ENCODE data around the gene CDS2. TPM values are rescaled to one million over a fixed set of nuclear protein-coding genes. Genes with fewer than 3 reads are reported as not detected.

Gene CDS2
- total and polyA plus RNA-seq, 2 of the 13 experiments (the other 11 are each of a cell fraction or from before 2014, with no cell fraction given), result 81.3 to 153 TPM

DNA sequence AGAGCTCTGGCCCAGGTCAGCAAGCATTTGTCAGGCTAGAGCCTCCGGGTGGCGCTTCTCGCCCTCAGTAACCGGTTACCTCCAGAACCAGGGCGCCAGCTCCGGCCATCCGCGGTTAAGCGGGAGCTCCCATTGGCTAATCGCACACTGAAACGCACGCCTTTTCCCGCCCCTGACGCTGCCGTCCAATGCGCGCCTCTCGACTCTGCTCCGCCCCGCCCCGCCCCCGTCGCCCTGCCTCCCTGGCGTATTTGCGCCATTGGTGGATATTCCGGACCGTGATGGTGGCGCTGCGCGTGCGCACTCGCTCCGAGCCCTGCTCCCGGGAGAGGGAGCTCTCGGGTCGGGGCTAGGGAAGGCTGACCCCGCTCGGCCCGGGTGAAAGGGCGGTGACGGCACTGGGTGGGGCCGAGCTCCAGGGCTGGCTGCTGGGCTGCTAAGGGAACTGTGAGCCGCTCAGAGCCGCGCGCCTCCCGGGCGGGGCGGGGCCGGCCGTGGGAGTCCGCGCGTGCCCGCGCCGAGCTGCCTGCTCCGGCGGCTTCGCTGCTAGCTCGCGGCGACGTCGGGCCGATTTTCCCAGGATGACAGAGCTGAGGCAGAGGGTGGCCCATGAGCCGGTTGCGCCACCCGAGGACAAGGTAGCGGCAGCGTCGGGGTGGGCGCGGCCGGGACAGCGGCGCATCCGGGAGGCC is at the start of gene CDS2 (continued):
- peak; percentile 90; the same call in 1 of the 2 replicates for TF ChIP-seq PAX8 (CRISPR knock-in tag; IDR thresholded peaks at IDR 0.05; ENCODE audit: borderline replicate concordance)
- TF ChIP-seq ARHGAP35 (CRISPR knock-in tag; IDR thresholded peaks at IDR 0.05; ENCODE audit: borderline replicate concordance), result peak; percentile 21; the same call in 1 of the 2 replicates
- TF ChIP-seq, protein P1, sequence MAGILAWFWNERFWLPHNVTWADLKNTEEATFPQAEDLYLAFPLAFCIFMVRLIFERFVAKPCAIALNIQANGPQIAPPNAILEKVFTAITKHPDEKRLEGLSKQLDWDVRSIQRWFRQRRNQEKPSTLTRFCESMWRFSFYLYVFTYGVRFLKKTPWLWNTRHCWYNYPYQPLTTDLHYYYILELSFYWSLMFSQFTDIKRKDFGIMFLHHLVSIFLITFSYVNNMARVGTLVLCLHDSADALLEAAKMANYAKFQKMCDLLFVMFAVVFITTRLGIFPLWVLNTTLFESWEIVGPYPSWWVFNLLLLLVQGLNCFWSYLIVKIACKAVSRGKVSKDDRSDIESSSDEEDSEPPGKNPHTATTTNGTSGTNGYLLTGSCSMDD (CRISPR knock-in tag; IDR thresholded peaks at IDR 0.05), result no peak
- peak; percentile 88; the same call in 1 of the 2 replicates for TF ChIP-seq TMF1 (CRISPR knock-in tag; IDR thresholded peaks at IDR 0.05; ENCODE audit: low read depth)
- peak; percentile 91 for TF ChIP-seq IRF2 (CRISPR knock-in tag; IDR thresholded peaks at IDR 0.05)
- TF ChIP-seq ZNF619 (CRISPR knock-in tag; IDR thresholded peaks at IDR 0.05), result no peak; the same call in none of the 2 replicates
- no peak for TF ChIP-seq ZNF703 (CRISPR knock-in tag; IDR thresholded peaks at IDR 0.05; ENCODE audit: borderline replicate concordance)
- TF ChIP-seq ZKSCAN1 (IDR thresholded peaks at IDR 0.05; ENCODE audit: low read length), result no peak
- TF ChIP-seq MTF2 (CRISPR knock-in tag; IDR thresholded peaks at IDR 0.05; ENCODE audit: borderline replicate concordance), result 0 out of 2 replicates have a peak, but pooled peaks have one; percentile 82
- peak; percentile 47 for TF ChIP-seq FOXO1 (CRISPR knock-in tag; IDR thresholded peaks at IDR 0.05)
- TF ChIP-seq, protein P2, sequence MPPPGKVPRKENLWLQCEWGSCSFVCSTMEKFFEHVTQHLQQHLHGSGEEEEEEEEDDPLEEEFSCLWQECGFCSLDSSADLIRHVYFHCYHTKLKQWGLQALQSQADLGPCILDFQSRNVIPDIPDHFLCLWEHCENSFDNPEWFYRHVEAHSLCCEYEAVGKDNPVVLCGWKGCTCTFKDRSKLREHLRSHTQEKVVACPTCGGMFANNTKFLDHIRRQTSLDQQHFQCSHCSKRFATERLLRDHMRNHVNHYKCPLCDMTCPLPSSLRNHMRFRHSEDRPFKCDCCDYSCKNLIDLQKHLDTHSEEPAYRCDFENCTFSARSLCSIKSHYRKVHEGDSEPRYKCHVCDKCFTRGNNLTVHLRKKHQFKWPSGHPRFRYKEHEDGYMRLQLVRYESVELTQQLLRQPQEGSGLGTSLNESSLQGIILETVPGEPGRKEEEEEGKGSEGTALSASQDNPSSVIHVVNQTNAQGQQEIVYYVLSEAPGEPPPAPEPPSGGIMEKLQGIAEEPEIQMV (CRISPR knock-in tag; IDR thresholded peaks at IDR 0.05; ENCODE audit: low read depth), result peak; percentile 92; the same call in 1 of the 2 replicates
- TF ChIP-seq, protein P3, sequence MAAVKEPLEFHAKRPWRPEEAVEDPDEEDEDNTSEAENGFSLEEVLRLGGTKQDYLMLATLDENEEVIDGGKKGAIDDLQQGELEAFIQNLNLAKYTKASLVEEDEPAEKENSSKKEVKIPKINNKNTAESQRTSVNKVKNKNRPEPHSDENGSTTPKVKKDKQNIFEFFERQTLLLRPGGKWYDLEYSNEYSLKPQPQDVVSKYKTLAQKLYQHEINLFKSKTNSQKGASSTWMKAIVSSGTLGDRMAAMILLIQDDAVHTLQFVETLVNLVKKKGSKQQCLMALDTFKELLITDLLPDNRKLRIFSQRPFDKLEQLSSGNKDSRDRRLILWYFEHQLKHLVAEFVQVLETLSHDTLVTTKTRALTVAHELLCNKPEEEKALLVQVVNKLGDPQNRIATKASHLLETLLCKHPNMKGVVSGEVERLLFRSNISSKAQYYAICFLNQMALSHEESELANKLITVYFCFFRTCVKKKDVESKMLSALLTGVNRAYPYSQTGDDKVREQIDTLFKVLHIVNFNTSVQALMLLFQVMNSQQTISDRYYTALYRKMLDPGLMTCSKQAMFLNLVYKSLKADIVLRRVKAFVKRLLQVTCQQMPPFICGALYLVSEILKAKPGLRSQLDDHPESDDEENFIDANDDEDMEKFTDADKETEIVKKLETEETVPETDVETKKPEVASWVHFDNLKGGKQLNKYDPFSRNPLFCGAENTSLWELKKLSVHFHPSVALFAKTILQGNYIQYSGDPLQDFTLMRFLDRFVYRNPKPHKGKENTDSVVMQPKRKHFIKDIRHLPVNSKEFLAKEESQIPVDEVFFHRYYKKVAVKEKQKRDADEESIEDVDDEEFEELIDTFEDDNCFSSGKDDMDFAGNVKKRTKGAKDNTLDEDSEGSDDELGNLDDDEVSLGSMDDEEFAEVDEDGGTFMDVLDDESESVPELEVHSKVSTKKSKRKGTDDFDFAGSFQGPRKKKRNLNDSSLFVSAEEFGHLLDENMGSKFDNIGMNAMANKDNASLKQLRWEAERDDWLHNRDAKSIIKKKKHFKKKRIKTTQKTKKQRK (IDR thresholded peaks at IDR 0.05; ENCODE audit: low read length), result no peak
- TF ChIP-seq HDAC6 (IDR thresholded peaks at IDR 0.05; ENCODE audit: low read depth, low read length), result no peak
- TF ChIP-seq CBX1 (IDR thresholded peaks at IDR 0.05; ENCODE audit: low read depth), result no peak
- TF ChIP-seq THAP11 (CRISPR knock-in tag; IDR thresholded peaks at IDR 0.05), result peak; percentile 83
- no peak for TF ChIP-seq ZBTB1 (CRISPR knock-in tag; IDR thresholded peaks at IDR 0.05; ENCODE audit: borderline replicate concordance)
- TF ChIP-seq MAZ (IDR thresholded peaks at IDR 0.05; ENCODE audit: borderline replicate concordance, low read depth, low read length), result peak; percentile 95
- peak; percentile 100 for TF ChIP-seq MAZ (CRISPR knock-in tag; IDR thresholded peaks at IDR 0.05; ENCODE audit: low read depth)
- no peak for TF ChIP-seq ZNF143 (CRISPR knock-in tag; IDR thresholded peaks at IDR 0.05)
- TF ChIP-seq HMG20A (CRISPR knock-in tag; IDR thresholded peaks at IDR 0.05; ENCODE audit: borderline replicate concordance), result peak; percentile 11; the same call in 1 of the 2 replicates
- no peak for TF ChIP-seq ZMYM2 (CRISPR knock-in tag; IDR thresholded peaks at IDR 0.05)
- peak; percentile 87; the same call in 1 of the 2 replicates for TF ChIP-seq HOXA5 (CRISPR knock-in tag; IDR thresholded peaks at IDR 0.05)
- peak; percentile 85; the same call in 1 of the 2 replicates for TF ChIP-seq CCDC6 (CRISPR knock-in tag; IDR thresholded peaks at IDR 0.05)
- TF ChIP-seq NCOA1 (CRISPR knock-in tag; IDR thresholded peaks at IDR 0.05), result peak; percentile 92
- TF ChIP-seq ZNF747 (CRISPR knock-in tag; IDR thresholded peaks at IDR 0.05; ENCODE audit: borderline replicate concordance), result no peak; the same call in 1 of the 2 replicates
- no peak for TF ChIP-seq NFATC3 (CRISPR knock-in tag; IDR thresholded peaks at IDR 0.05)

Data from HepG2 (cell line).